T47D (cell line): ENCODE data around the gene CYP4F3.
A peak's percentile ranks its signal among the peaks of the same experiment; 100 is the strongest.
"Not testable (repeated sequence)": the region's sequence is repeated elsewhere in the genome, so short reads cannot be mapped to it uniquely, and the experiment has no call there.

Experiments
- DNase-seq, 2 experiments: peaks; one replicate each; pipeline versions ENCODE4 v3.0.0 to v3.0.0-alpha.2; 2011 to 2012; ENCODE audit warnings: low read depth in 1 of 2, low spot score in 1 of 2
- JUND ChIP-seq: IDR thresholded peaks from 2 replicates; pipeline ENCODE4 v1.6.1; 2012; ENCODE audit warnings: low read depth
- in situ Hi-C: cut with HindIII; loops from 2 replicates; pipeline ENCODE4 v1.10.0; 2016; ENCODE audit warnings: low sequenced_read_pairs, low pct_unique_long_range_greater_than_20kb

The CYP4F3 gene

GRCh38 chr19:15640294-15640903 is at the start of gene CYP4F3:
CYP4F3 (plus strand) TSS chr19:15640897; CDS start chr19:15641416, 519 bp downstream.
- DNase-seq = peak in 1 of 2 experiments; percentile 33
- in situ Hi-C loops = no loop called here
- no peak for TF ChIP-seq JUND

GRCh38 chr19:15591796-15592195 is 48.9 kb upstream of the CYP4F3 start:
- in situ Hi-C loops = no loop called here
- no peak for TF ChIP-seq JUND
- DNase-seq = no peak

GRCh38 chr19:15592506-15592905 is 48.2 kb upstream of the CYP4F3 start:
- DNase-seq, in situ Hi-C loops: not testable (repeated sequence)

- in situ Hi-C loops = not testable (repeated sequence)
- DNase-seq = peak in 1 of 2 experiments; percentile 28
Measured at GRCh38 chr19:15593766-15594165, 46.9 kb upstream of the CYP4F3 start.

GRCh38 chr19:15595069-15595468 is 45.6 kb upstream of the CYP4F3 start:
- DNase-seq = peak in 1 of 2 experiments; percentile 19
- no peak for TF ChIP-seq JUND
- in situ Hi-C loops = no loop called here

GRCh38 chr19:15607978-15608925 is 32.4 kb upstream of the CYP4F3 start:
- DNase-seq, in situ Hi-C loops: not testable (repeated sequence)

GRCh38 chr19:15609261-15609660 is 31.4 kb upstream of the CYP4F3 start:
- in situ Hi-C loops = no loop called here
- DNase-seq = no peak
- no peak for TF ChIP-seq JUND

- in situ Hi-C loops = no loop called here
- no peak for TF ChIP-seq JUND
- peak in 1 of 2 experiments; percentile 15 for DNase-seq
Measured at GRCh38 chr19:15612342-15612741, 28.4 kb upstream of the CYP4F3 start.

GRCh38 chr19:15613338-15613737 is 27.4 kb upstream of the CYP4F3 start:
- DNase-seq = no peak
- TF ChIP-seq JUND = no peak
- in situ Hi-C loops = no loop called here

GRCh38 chr19:15614507-15615379 is 26.0 kb upstream of the CYP4F3 start, which contains the start of gene CYP4F8:
CYP4F8 (plus strand) TSS chr19:15615218; CDS start chr19:15615617, 399 bp downstream.
- TF ChIP-seq JUND = no peak
- peak in 1 of 2 experiments; percentile 39 for DNase-seq
- in situ Hi-C loops = no loop called here

GRCh38 chr19:15615526-15615925 is 25.2 kb upstream of the CYP4F3 start:
- no peak for DNase-seq
- TF ChIP-seq JUND = no peak
- in situ Hi-C loops = no loop called here

- in situ Hi-C loops = no loop called here
- no peak for TF ChIP-seq JUND
- no peak for DNase-seq
Measured at GRCh38 chr19:15616183-15616582, 24.5 kb upstream of the CYP4F3 start.
